ENCODE data around the gene PHEX.

- TF ChIP-seq CTCF (IDR thresholded peaks at IDR 0.05 in 2 of 3, conservative IDR thresholded peaks at IDR 0.05 in 1 of 3; ENCODE audit: borderline replicate concordance in 1 of 3, insufficient read depth in 1 of 3, low read depth in 2 of 3, low read length in 2 of 3) (no peak), SIN3A (IDR thresholded peaks at IDR 0.05; ENCODE audit: low read depth) (no peak)
These were observed 94.2 kb downstream of the PHEX start for GRCh38 chrX:22126327-22126726.

Data from HCT116 (cell line).